Stimulated activated CD8-positive, alpha-beta memory T cell treated with anti-CD3 and anti-CD28 coated beads, Interleukin-15, amount 100 ng/mL, for 48 hours (primary cell): Measurements from ENCODE around the gene ZPR1.

Experiments used
- DNase-seq, 2 donors: peaks; one replicate each; pipeline ENCODE4 v3.0.0-alpha.2; 2020; ENCODE audit warnings: low read depth in 2 of 2

ZPR1 gene

DNA sequence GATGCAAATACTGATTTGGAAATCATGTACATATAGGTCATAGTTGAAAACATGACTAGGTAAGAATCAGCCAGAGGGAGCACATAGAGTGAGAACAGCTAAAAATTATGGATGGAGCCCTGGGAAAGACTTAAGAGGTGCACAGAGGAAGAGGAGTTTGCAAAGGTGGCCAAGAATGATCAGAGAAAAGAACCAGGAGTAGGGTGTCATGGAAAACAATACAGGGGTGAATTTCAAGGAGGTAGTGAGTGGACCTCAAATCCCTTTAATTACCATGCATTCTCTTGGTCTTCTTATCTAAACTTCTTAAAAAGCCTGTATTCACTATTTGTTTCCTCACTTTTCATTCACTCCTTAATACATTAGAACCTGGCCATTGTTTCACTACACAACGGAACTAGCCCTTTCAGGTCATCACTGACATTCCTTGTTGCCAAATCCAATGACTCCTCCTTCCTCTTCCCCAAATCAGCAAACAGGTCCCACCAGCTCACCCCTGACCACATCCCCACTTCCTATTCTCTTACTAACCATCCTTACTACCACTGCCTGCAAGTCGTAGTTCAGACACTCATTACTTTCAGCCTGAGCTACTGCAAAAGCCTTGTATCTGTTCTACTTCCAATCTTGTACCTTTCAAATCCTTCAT, 37.6 kb downstream of the ZPR1 start:
- DNase-seq = no peak

DNA sequence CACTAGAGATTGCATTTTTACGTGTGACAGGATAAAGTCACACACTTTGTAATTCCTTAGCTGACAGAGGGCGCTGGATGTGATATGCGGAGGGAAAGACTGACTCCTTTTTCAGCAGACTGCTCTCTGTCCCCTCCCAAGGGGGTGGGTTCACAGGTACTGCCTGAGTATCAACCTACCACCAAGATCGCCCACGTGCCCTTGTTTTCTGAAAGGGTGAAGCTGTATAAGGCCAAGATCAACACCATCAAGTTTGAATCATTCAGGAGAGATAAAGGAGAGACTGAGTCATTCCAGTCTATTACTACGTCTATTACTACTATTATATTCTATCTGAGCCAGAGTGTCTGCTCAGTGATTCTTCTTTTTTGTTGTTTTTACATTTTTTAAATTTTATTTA, 45.7 kb downstream of the ZPR1 start:
- DNase-seq = no peak

DNA sequence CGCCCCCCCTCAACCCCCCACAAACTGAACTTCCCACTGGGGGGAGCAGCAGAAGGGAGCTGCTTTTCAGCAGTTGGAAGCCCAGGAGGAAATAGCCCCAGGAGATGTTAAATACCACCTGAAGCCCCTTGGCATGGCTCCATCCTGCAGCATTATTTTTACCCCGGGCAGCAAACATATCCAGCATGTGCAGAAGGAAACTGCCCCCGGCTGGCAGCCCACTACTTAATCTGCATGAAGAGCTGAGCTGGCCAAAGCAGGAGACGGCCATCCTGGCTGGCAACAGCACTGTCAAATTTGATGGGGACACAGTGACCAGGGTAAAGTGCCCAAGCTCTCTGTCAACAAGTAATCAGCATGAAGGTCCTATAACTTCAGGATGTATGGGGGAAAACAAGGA, 47.1 kb downstream of the ZPR1 start:
- DNase-seq = no peak

DNA sequence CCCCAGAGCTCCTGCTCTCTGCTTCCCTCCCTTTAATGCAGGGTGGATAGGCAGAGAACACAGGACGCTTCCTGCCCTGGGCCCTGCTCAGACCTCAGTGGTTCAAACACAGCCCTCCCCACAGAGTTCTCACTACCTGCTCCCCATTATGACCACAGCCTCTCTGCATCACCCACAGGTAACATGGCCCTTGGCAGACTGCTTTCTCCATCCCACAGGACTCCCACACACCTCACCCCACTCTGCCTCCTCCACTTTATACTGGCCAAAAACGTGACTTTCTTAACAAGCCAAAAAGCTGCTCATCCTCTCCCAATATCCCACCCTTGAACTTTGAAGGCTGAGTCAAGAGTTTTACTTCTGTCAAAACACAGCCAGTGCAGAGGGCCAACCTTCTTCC, 48.8 kb downstream of the ZPR1 start:
- DNase-seq = no peak

DNA sequence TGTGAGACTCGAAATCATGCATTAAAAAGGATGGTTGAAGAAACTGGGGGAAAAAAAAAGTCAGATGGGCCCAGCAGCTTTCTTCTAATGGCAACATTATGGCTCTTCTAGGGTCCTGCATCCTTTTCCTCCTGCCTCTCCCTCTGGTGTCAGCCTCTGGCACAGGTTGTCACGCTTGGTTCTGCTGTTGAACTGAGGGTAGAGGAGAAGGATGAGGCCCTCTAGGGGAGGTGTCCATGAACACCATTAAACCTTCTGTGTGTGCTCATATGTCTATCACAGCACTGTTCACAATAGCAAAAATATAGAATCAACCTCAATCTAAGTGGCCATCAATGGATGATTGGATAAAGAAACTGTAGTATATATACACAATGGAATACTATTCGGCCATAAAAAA, 51.1 kb downstream of the ZPR1 start:
- DNase-seq = no peak

DNA sequence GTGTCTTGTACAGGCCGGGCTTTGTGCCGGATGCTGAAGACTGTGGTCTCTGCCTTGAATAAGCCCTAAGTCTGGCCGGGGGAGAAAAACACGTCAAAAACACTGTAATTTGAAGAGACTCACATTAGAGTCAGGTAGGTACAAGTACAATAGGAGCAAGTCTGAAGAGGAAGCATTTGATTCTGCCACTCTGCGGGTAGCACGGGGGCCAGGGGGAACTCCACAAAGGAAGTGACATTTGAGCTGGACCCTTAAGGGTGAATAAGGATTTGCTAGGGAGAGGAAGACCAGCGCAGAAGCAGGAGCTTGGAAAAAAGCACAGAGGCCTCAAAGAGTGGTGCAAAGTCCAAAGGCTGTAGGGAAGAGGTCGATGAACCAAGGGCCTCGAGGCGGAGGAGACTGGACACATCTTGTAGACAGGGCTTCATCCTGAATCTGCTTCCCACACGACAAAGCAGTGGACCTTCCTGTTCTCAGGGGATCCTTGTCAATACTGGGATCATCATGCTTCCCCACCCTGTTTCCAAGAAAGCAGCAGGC, 53.8 kb downstream of the ZPR1 start:
- no peak for DNase-seq

DNA sequence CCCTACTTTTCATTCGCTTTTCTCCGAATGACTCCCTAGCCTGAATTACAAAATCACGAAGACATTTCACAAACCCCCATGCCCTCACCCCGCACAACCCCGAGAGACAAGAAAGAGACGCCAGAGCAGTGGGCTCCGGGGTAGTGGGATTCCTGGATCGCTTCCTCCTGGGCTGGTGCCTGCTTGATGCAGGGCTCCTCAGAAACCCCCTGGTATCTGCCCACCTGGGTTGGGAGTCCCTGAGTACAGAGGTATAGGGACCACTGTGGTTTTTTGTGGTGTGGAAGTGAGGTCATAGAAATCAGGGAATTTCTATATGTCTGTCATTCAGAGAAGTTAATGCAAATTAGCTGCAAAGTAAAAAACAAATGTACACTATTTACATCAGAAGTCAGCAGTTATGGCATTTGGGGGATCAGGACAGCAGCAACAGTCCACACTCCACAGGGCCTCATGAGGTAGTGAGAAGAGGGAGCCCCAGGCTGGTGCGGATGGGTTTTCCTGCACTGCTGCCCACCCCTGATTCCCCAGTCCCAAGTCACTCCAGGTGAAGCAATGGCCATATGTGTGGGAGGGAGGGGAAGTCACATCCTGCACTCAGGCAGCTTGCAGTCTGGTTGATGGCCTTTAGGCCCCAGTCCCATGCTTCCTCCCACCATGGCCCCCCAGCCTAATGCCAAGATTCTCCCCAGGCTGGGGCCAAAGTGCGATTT, 54.6 kb downstream of the ZPR1 start:
- no peak for DNase-seq

DNA sequence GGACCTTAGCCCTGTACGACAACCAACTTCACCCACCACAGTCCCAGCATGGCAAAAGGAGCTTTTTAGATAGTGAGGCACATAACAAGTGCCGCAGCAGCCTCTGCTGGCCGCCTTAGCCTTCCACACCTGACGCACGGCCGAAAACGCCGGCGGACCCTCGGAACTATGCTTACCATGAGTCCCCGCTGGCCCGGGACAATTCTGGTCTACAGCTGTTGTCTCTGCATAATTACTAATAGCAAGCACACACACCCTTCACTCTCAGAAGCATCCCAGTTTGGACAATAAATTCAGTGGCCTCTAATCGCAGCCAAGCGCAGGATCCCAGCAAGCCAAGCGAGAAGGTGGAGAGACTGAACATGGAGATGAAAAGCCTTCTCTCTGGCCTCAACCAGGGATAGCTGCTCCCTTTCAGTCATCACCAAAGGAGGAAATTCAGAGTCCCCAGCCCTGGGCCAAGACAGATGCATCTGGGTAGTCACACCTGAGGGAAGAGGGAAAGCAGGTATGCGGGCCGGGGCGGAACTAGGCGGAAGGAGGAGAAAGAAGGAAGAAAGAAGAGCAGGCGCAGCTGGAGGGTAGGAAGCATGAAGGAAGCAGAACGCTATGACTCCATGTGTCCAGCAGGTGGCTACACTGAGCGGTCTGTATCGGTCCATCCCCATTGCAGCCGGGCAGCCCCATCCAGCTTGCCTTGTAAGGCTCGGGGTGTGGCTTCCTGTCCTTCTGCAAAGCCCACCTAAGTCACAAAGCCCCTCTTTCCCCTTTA, 55.4 kb downstream of the ZPR1 start:
- DNase-seq = peak; percentile 36 to 39

DNA sequence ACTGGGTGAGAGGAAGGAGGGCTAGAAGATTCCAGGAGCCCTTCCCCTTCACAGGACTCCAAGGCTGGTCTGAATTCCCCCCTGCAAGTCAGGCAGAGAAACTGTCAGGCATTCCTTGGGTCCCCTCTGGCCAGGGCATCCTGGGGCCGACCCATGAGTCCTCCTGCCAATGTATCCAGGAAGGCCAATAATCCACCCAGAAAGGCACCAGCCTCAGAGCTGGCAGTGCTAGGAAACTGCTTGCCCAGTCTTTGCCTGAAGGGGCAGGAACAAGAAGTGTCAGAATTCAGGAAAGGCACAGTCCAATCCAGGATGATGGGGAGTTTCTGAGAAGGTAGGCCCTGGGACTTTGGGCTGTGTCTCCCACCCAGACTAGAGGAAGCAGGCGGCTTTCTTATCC, 56.0 kb downstream of the ZPR1 start:
- DNase-seq = no peak

DNA sequence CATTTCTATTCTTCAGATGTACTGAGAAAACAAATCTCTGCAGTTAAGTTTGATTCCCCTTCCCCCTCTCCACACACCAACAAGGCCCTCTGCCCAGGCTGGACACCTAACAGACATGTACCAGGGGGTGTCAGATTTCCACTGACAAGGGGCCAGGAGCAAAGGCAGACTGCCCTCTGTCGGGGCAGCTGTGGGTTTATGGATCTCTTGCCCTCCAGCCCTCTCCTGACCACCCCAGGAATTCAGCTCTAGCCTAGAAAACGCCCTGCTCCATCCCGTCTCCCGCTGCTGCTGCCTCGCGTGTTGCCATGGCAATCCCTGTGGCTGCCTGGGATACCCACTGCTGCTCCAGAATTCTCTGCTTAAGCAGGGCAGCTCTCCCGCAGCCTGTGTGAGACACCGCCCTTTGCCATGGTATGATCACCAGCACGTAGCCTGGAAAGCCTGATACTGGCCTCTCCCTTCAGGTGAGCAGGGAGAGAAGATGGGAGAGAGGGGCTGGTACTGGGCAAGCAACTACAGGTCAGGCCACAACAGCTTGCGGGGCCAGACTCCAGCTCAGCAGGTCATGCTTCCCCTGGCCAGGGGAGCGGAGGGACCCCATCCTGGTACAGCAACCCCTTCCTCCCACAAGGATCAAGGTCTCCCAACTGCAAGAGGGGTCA, 56.6 kb downstream of the ZPR1 start:
- no peak for DNase-seq

DNA sequence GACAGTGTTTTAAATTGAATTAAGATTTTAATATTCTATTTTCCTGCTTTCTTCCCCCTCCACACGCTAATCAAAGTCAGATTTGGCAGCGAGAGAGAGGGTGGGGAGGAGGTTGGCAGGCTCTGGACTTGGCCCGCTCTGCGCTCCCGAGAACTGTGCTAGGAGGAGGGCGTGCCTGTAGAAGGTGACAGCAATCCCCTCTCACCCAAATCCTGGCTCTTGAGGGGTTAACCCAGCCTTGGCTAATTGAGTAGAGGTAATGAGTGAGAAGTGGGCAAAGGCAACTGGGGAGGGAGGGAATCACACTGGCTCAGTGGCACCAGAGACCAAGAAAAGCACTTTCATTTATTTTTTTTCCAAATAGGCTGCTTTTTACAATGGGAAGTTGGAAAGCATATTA, 57.2 kb downstream of the ZPR1 start:
- DNase-seq = no peak

DNA sequence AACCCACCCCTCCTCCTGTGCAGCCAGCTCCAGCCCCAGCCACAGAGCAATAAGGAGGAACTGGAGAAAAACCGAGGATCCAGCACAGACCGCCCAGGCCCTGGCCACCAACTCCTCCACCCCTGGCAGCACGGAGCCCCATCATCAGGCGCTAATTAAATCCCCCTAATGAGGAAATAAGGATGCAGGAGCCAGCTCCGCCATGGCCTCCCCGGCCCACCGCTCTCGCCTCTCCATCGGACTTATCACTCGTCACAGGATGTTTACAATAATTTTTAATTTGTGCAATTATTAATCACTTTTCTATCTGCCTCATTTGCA, 57.6 kb downstream of the ZPR1 start:
- DNase-seq = no peak

DNA sequence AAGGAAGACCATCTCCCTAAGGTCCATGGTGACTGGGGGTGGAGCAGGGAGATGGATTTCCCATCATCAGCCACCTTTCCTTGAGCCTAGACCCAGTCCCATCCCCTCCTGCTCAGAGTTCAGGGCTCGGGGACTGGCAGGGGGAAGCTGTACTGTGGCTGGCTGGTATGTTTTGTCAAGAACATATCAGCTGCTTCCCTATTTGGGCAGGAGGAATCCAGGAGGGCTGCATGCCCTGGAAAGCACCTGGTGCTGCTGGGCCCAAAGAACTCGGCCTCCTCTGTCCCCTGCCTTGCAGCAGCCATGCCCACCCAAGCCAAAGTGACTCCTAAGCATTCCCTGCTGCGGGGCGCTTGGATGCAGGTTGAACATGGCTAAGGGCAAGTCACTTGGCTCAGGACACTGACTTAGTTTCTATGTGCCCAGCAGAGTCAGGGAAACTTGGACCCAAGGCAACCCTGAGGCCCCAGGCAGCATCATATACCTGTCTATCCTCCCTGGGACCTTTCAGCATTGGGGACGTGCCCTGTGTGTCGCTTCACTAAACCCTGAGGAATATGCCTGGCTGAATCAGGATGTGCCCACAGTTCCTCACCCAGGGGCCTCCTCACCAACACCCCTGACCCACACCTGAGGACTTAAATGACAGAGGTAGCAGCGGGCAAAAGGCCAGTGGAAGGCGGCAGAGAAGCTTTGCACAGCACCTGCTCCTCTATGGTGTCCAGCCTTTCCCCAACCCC, 58.2 kb downstream of the ZPR1 start:
- DNase-seq = no peak

DNA sequence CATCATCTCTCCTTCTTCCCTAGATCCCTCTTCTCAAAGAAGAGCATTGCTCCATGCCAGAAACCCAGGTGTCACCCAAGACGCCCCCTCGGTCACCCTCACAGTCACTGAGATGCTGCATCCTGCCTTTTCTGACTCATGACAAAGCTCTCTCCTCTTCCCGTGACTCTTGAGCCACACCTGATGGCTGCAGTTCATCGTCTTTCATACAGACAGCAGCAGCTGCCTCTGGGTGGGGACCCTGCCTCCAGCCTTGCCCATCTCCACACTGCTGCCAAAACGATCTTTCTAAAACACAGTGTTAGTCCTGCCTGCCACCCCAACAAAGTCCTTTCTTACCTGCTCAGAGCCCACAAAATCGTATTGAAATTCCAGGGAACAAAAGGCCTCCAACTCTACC, 59.8 kb downstream of the ZPR1 start:
- DNase-seq = no peak

DNA sequence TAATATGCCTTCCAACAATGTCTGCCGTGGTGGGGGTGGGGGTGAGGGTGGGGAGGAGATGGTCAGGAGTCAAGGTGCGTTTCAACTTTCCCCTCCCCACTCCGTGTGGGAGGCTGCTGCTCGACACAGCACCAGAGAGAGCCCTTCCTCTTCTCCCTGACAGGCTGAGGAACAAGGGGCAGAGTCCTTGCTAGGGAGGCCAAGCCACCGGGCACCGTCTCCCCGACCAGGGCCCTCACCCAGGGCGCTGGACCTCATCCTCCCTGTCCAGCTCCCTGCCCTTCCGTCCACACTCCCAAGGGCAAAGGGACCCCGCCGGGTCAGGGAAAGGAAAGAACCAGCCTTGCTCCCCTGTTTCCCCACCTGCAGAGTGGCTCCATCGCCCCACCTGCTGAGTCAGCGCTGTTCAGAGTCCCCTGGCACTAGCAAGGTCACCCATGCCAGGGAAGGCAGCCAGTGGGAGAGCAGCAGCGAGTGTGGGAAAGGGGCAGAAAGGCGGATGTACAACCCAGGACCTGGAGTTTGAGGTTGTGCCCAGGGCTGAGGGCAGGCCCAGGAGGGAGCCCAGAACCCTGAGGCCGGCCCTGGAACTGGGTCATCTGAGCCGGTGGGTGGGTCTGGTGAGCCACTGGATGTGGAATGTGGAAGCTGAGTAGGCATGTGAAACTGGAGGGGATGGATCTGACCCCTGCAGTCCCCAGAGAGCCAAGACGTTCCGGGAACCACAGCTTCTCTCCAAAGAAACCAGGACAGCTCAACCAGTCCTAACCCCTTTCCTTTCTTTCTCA, 62.2 kb downstream of the ZPR1 start:
- no peak for DNase-seq

DNA sequence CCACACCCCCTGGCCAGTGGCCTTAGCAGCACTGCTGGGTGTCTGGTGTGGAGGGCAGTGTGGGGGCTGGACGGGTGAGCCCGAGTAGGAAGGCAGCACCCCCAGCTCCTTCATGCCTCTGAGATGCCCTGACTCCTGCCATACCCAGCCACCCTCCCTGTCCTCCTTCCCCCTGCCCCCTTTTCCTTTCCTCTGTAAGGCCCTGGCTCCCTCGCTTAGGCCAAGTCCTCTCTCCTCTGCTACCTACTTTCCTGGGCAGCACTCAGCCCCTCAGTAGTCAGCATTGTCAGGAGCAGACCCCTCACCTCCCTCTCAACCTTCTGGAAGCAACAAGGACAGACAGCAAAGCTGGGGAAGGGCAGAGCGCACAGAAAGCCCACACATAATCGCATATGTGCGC, 63.0 kb downstream of the ZPR1 start:
- no peak for DNase-seq
